Naive thymus-derived CD8-positive, alpha-beta T cell (primary cell): ENCODE data around the gene SFI1. TPM values are rescaled to one million over a fixed set of nuclear protein-coding genes. Genes with fewer than 3 reads are reported as not detected.
A peak's percentile ranks its signal among the peaks of the same experiment; 100 is the strongest.

ENCODE experiments used
- ATAC-seq, 2 donors: fragments of 150-1000 bp; cut with Tn5 transposase in 1 of 2; sonication (Bioruptor Pico), chemical (Tn5 transposase) in 1 of 2; 1 replicate in 1 of 2; 2 replicates in 1 of 2; pipeline ENCODE4 v1.10.0; 2021; ENCODE audit warnings: mild to moderate bottlenecking in 2 of 2, moderate library complexity in 2 of 2
- POLR2A ChIA-PET: fragments of 350-600 bp; sonication (Branson Sonifier 250); formaldehyde crosslinking; loops from one replicate; lab custom pipeline; 2021; ENCODE audit warnings: antibody characterized with exemption; lab: Charles Lee
- DNase-seq, 10 donors: peaks; one replicate each; pipeline versions ENCODE4 v3.0.0 to v3.0.0-alpha.2; 2020 to 2022
- H3K27ac Mint-ChIP-seq, 10 donors: one replicate each; pipeline ENCODE4 v1.8.0; 2020 to 2022; ENCODE audit warnings: mild to moderate bottlenecking in 10 of 10, mixed read lengths in 10 of 10, moderate library complexity in 4 of 10, inconsistent platforms in 1 of 10
- H3K27me3 Mint-ChIP-seq, 5 donors: one replicate each; pipeline ENCODE4 v1.8.0; 2021 to 2022; ENCODE audit warnings: mixed read lengths in 5 of 5
- H3K36me3 Mint-ChIP-seq, 3 donors: one replicate each; pipeline ENCODE4 v1.8.0; 2020 to 2022; ENCODE audit warnings: mixed read lengths in 3 of 3, mild to moderate bottlenecking in 2 of 3, inconsistent platforms in 1 of 3
- H3K4me1 Mint-ChIP-seq, 4 donors: one replicate each; pipeline ENCODE4 v1.8.0; 2021 to 2022; ENCODE audit warnings: mixed read lengths in 4 of 4
- H3K4me3 Mint-ChIP-seq, 10 donors: one replicate each; pipeline ENCODE4 v1.8.0; 2020 to 2022; ENCODE audit warnings: mild to moderate bottlenecking in 10 of 10, mixed read lengths in 10 of 10, moderate library complexity in 6 of 10, inconsistent platforms in 1 of 10
- H3K9me3 Mint-ChIP-seq, 9 donors: one replicate each; pipeline ENCODE4 v1.8.0; 2020 to 2022; ENCODE audit warnings: mixed read lengths in 9 of 9, mild to moderate bottlenecking in 3 of 9, inconsistent platforms in 1 of 9, moderate library complexity in 1 of 9
- polyA plus RNA-seq, 3 donors: library from polyadenylated mRNA; unstranded; fragments of 300-500 nt; fragmentation: Illumina TruSeq; gene quantifications; one replicate each; pipeline ENCODE4 v1.2.3, GENCODE V29; 2021
- total RNA-seq, 8 experiments: library from RNA in 2 of 8; stranded (reverse) in 2 of 8; gene quantifications; one replicate each; pipeline ENCODE4 v1.2.3 and lab custom pipeline; 2021 to 2026

SFI1 gene
- total and polyA plus RNA-seq, 5 experiments from 2014 or later = 23.1 to 371 (median 49.8) TPM

- Mint-ChIP-seq H3K36me3 (no peaks in the 10 kb centered on the region), H3K27ac (peak overlapping the region in 9 of 10 donors; percentile 12 to 86 (median 65)), H3K27me3 (no peaks in the 10 kb centered on the region), H3K4me3 (no peak overlapping the region), H3K9me3 (no peaks in the 10 kb centered on the region), H3K4me1 (peaks cover 14 to 67% (median 42%) of the 10 kb centered on the region in 4 donors)
- ATAC-seq (no peak), DNase-seq (peak in 1 of 10 donors; percentile 52)
- POLR2A ChIA-PET = no interaction called here
Measured at GRCh38 chr22:31635638-31636306, 139.4 kb downstream of the SFI1 start.

GRCh38 chr22:31637447-31637890 is 141.1 kb downstream of the SFI1 start:
- Mint-ChIP-seq H3K27ac (peak overlapping the region in 8 of 10 donors; percentile 71 to 92 (median 88)), H3K9me3 (no peaks in the 10 kb centered on the region), H3K4me1 (peaks cover 15 to 60% (median 46%) of the 10 kb centered on the region in 4 donors), H3K36me3 (peaks cover 0 to 8% (median 0%) of the 10 kb centered on the region in 3 donors), H3K27me3 (no peaks in the 10 kb centered on the region), H3K4me3 (peak overlapping the region in 1 of 10 donors; percentile 81)
- POLR2A ChIA-PET = no interaction called here
- ATAC-seq (no peak), DNase-seq (peak in 1 of 10 donors; percentile 38)

- peak in 1 of 10 donors; percentile 47 for DNase-seq
Measured at GRCh38 chr22:31637891-31638618, 141.7 kb downstream of the SFI1 start.

GRCh38 chr22:31639436-31640039 is 143.2 kb downstream of the SFI1 start:
- Mint-ChIP-seq H3K4me1 (peaks cover 12 to 51% (median 39%) of the 10 kb centered on the region in 4 donors), H3K27ac (peak overlapping the region; percentile 57 to 93 (median 82)), H3K27me3 (no peaks in the 10 kb centered on the region), H3K36me3 (peaks cover 0 to 16% (median 0%) of the 10 kb centered on the region in 3 donors), H3K4me3 (peak overlapping the region in 8 of 10 donors; percentile 21 to 75 (median 43)), H3K9me3 (no peaks in the 10 kb centered on the region)
- peak in 1 of 10 donors; percentile 13 for DNase-seq
- ATAC-seq = peak; percentile 52 to 59
- POLR2A ChIA-PET = interaction anchor here (0.7 kb wide), 1 partner anchor 27 kb away, joined by 5 read pairs; no protein-coding TSS in a partner anchor

More at GRCh38 chr22:31637891-31638618, 141.7 kb downstream of the SFI1 start:
- ATAC-seq = no peak
- H3K4me3 Mint-ChIP-seq = peak overlapping the region in 8 of 10 donors; percentile 24 to 81 (median 52)
- peak overlapping the region; percentile 60 to 92 (median 76) for H3K27ac Mint-ChIP-seq
- no peaks in the 10 kb centered on the region for H3K27me3 Mint-ChIP-seq
- H3K36me3 Mint-ChIP-seq = peaks cover 0 to 12% (median 0%) of the 10 kb centered on the region in 3 donors
- peaks cover 15 to 57% (median 45%) of the 10 kb centered on the region in 4 donors for H3K4me1 Mint-ChIP-seq
- no peaks in the 10 kb centered on the region for H3K9me3 Mint-ChIP-seq
- POLR2A ChIA-PET = no interaction called here

GRCh38 chr22:31646186-31647019 is 150.1 kb downstream of the SFI1 start:
- ATAC-seq = no peak
- H3K36me3 Mint-ChIP-seq = peaks cover 0 to 65% (median 0%) of the 10 kb centered on the region in 3 donors
- H3K4me1 Mint-ChIP-seq = peaks cover 0 to 25% (median 8%) of the 10 kb centered on the region in 4 donors
- POLR2A ChIA-PET = interaction anchor here (0.5 kb wide), 1 partner anchor 22 kb away, joined by 3 read pairs; no protein-coding TSS in a partner anchor
- no peaks in the 10 kb centered on the region for H3K9me3 Mint-ChIP-seq
- DNase-seq = peak in 1 of 10 donors; percentile 21
- H3K27me3 Mint-ChIP-seq = no peaks in the 10 kb centered on the region
- no peak overlapping the region for H3K4me3 Mint-ChIP-seq
- peak overlapping the region in 2 of 10 donors; percentile 40 to 70 for H3K27ac Mint-ChIP-seq

- Mint-ChIP-seq H3K27ac (peak overlapping the region in 1 of 10 donors; percentile 70), H3K36me3 (peaks cover 0 to 65% (median 0%) of the 10 kb centered on the region in 3 donors)
Measured at GRCh38 chr22:31647066-31647465, 150.7 kb downstream of the SFI1 start.

GRCh38 chr22:31647523-31648320 is 151.4 kb downstream of the SFI1 start:
- Mint-ChIP-seq H3K9me3 (no peaks in the 10 kb centered on the region), H3K27ac (no peak overlapping the region), H3K4me3 (no peak overlapping the region), H3K27me3 (no peaks in the 10 kb centered on the region), H3K4me1 (peaks cover 0 to 27% (median 5%) of the 10 kb centered on the region in 4 donors), H3K36me3 (peaks cover 0 to 63% (median 0%) of the 10 kb centered on the region in 3 donors)
- POLR2A ChIA-PET = no interaction called here
- ATAC-seq (no peak), DNase-seq (no peak)

More at GRCh38 chr22:31647066-31647465, 150.7 kb downstream of the SFI1 start:
- DNase-seq = no peak
- Mint-ChIP-seq H3K9me3 (no peaks in the 10 kb centered on the region), H3K27me3 (no peaks in the 10 kb centered on the region), H3K4me3 (no peak overlapping the region), H3K4me1 (peaks cover 0 to 27% (median 6%) of the 10 kb centered on the region in 4 donors)
- POLR2A ChIA-PET = interaction anchor here (0.5 kb wide), 1 partner anchor 22 kb away, joined by 3 read pairs; no protein-coding TSS in a partner anchor
- ATAC-seq = no peak

- H3K4me3 Mint-ChIP-seq = no peak overlapping the region
- peaks cover 8 to 37% (median 17%) of the 10 kb centered on the region in 4 donors for H3K4me1 Mint-ChIP-seq
- no peak overlapping the region for H3K27ac Mint-ChIP-seq
- DNase-seq = no peak
- H3K27me3 Mint-ChIP-seq = no peaks in the 10 kb centered on the region
- peaks cover 0 to 71% (median 2%) of the 10 kb centered on the region in 3 donors for H3K36me3 Mint-ChIP-seq
- POLR2A ChIA-PET = no interaction called here
- no peaks in the 10 kb centered on the region for H3K9me3 Mint-ChIP-seq
- ATAC-seq = no peak
Measured at GRCh38 chr22:31650391-31650790, 154.1 kb downstream of the SFI1 start.

- H3K4me1 Mint-ChIP-seq = peaks cover 8 to 32% (median 21%) of the 10 kb centered on the region in 4 donors
- no peaks in the 10 kb centered on the region for H3K9me3 Mint-ChIP-seq
- H3K36me3 Mint-ChIP-seq = peaks cover 0 to 62% (median 2%) of the 10 kb centered on the region in 3 donors
- H3K27me3 Mint-ChIP-seq = no peaks in the 10 kb centered on the region
- DNase-seq (no peak), ATAC-seq (no peak)
- POLR2A ChIA-PET = no interaction called here
- peak overlapping the region in 1 of 10 donors; percentile 31 for H3K27ac Mint-ChIP-seq
- no peak overlapping the region for H3K4me3 Mint-ChIP-seq
Measured at GRCh38 chr22:31651664-31652063, 155.3 kb downstream of the SFI1 start.

GRCh38 chr22:31652088-31652487 is 155.8 kb downstream of the SFI1 start:
- DNase-seq = no peak
- H3K4me1 Mint-ChIP-seq = peaks cover 8 to 33% (median 22%) of the 10 kb centered on the region in 4 donors
- H3K9me3 Mint-ChIP-seq = no peaks in the 10 kb centered on the region
- H3K27me3 Mint-ChIP-seq = no peaks in the 10 kb centered on the region
- POLR2A ChIA-PET = no interaction called here
- no peak overlapping the region for H3K4me3 Mint-ChIP-seq
- no peak overlapping the region for H3K27ac Mint-ChIP-seq
- no peak for ATAC-seq
- H3K36me3 Mint-ChIP-seq = peaks cover 0 to 59% (median 2%) of the 10 kb centered on the region in 3 donors
